Measurements from ENCODE around the gene TRAF7. TPM values are rescaled to one million over a fixed set of nuclear protein-coding genes. Genes with fewer than 3 reads are reported as not detected.
"Not testable (repeated sequence)": the region's sequence is repeated elsewhere in the genome, so short reads cannot be mapped to it uniquely, and the experiment has no call there.

TRAF7 gene
- total RNA-seq, 1 experiment from 2014 or later = 47.7 TPM

DNA sequence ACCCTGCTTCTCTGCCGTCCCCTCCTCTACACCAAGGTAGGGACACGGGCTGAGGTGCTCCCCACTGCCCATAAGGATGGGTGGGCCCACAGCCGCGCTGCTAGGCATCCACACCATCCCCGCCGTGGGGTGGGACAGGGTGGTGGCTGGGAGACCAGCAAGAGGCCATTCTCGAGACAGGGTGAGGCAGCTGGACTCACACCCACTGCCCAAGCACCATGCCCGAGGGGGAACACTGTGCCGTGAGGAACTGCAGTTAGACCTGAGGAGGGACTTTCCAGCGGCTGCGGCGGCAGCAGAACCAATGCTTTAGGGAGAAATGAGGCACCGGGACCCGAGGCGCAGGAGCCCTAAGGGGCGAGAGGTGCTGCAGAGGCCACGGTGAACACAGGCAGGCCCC is 33.2 kb upstream of the TRAF7 start:
- DNase-seq (ENCODE audit: low read depth) = no peak

DNA sequence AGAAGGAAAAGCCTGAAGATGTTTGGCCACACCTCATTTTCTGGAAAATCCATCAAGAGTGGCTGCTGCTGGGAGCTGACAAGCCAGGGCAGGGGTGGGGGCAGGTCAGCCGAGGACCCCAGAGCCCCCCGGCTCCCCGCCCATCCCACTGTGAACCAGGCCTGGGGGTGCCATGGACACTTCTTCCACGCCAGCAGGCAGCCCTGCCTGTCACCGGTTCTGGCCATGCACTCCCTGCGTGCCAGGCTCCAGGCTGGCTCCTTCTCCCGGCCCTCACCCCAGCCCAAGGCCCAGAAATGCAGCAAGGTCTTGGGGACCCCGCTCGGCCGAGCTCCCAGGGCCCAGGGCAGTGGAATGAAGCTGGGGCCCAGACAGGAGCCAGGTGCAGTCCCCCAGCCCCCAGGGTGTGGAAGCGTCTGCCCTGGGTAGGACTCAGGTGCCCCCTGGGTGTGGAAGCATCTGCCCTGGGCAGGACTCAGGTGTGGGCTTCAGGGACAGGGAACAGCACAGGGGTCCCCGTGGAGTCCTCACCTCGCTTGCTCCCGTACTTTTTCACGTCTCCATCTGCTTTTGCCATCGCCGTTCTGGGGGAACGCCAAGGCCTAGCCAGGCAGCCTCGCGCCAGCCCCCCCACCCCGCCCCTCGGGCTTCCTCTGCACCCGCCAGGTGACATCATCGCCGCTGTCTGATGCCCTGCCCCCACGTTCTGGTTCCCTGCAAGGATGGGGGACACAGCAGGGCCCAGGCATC is 32.5 kb upstream of the TRAF7 start:
- DNase-seq (ENCODE audit: low read depth) = not testable (repeated sequence)

DNA sequence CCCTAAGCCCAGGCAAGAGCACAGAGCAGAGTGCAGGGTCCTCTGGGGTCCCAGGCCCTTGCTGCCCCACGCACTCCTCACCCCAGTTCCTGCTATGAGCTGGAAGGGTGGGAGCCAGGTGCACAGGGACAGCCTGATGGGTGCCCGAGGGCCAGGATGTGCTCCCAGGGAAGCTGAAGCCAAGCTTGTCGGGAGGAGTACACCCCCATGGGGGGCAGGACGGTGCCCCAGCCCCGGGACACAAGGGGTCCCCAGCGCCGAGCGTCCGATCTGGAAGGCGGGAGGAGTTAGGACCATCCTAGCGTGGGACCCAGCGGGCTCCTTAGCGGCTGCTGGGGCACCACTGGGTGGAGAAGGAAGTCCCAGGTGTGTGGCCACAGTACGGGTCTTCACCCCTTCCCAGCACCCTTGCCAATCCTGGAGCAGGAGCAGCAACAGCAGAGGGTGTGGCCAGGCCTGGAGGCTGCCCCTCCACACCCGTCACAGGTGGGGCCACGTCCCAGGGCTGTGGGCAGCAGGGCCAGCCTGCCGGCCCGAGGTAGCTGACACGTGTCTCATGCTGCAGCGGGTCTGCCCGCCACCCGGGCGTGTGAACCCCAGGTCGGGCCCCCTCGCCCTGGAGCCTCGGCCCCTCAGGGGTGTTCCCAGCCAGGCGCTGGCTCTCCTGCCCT is 31.7 kb upstream of the TRAF7 start:
- DNase-seq (ENCODE audit: low read depth) = not testable (repeated sequence)

GRCh38 chr16:2124377-2124693 is 31.2 kb upstream of the TRAF7 start:
- peak; percentile 60 for DNase-seq (ENCODE audit: low read depth)

DNA sequence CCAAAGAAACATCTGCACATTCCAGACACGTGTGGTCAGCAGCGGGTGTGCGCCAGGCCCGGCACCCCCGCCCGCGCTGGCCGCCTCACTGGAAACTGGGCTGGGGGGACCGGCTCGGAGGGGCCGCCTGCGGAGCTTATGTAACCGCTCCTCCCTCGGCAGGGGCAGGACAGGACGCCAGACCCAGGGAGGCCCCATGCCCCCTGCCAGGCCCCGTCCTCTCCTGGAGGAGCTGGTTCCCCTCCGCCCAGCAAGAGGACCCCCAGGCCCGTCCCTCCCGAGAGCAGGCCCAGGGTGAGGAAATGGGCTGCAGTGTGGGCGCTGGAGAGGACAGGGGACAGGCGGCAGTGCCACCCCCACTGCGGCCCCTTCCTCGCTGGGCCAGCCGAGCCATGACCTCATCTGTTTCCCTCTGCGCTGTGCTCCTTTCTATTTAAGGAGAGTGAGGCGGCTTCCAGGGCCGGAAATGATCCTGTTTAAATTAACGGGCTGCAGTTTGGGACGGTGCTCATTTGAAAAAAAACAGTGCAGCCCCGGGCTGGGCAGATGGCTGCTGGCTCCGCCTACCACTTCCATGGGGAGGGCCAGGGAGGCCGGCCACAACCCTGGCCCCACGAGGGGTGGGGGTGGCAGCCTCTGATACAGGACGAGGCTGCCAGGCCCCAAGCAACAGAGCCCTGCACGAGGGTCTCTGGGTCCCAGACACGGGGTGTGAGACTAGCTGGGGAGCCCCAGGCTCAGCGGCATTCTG is 30.7 kb upstream of the TRAF7 start:
- peak; percentile 90 for DNase-seq (ENCODE audit: low read depth)

DNA sequence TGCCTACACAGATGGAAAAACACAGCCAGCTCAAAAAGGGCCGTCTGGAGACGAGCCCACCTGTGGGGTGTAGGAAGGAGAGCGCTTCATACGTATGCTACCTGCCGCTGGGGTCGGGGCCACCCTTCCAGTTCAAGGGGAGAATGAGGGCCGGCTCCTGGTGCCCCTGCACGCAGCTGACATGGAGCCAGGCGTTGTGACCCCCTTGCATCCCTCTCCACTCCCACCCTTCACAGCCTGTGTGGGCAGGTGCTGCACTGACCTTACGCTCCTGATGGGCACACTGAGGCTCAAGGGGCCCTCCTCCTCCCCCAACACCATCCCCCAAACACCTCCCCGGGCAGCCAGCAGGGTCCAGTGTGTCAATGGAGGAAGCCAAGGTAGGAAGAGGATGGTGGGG is 30.0 kb upstream of the TRAF7 start:
- DNase-seq (ENCODE audit: low read depth) = not testable (repeated sequence)

- DNase-seq (ENCODE audit: low read depth) = not testable (repeated sequence)
These were observed 29.3 kb upstream of the TRAF7 start for GRCh38 chr16:2126161-2126743.

DNA sequence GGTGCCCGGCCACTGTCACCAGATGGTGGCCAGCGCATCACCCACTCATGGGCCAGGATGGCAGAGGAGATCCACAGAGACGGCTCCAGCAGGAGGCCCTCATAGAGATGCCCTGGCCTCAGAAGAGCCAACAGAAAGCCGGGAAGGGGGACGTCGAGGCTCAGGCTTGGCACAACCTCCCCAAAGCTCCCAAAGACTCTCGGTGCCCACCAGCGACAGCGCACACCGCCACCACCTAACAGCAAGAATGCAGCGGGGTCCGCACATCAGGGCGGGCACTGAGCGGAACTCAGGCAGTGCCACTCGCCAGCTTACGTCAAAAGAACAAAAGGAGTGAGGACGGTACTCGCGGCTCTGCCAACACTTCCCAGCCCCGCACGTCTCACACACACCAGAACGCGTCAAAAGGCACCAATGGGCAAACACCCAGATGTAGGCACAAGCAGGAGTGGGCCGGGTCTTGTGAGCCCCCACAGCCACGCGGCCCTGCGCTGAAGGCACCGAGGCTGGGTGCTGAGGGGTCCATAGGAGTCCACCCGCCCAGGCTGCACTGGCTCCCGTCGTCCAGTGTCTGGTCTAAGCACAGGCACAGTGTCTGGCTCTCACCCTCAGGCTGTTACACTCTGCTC is 28.5 kb upstream of the TRAF7 start:
- DNase-seq (ENCODE audit: low read depth) = not testable (repeated sequence)

DNA sequence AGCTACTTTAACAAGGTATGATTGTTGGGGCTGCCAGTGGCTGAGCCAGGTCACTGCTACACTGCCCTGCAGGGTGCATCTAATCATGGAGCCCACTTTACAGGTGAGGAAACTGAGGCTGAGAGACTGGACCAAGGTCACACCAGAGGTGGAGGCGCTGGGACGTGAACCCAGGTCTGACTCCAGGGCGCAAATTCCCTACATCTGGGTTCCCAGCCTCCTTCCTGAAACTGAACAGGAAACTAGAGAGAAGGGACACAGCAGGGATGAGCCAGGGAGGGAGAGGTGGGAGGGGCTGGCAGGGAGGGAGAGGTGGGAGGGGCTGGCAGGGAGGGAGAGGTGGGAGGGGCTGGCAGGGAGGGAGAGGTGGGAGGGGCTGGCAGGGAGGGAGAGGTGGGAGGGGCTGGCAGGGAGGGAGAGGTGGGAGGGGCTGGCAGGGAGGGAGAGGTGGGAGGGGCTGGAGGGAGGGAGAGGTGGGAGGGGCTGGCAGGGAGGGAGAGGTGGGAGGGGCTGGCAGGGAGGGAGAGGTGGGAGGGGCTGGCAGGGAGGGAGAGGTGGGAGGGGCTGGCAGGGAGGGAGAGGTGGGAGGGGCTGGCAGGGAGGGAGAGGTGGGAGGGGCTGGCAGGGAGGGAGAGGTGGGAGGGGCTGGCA is 27.8 kb upstream of the TRAF7 start:
- peak; percentile 65 for DNase-seq (ENCODE audit: low read depth)

DNA sequence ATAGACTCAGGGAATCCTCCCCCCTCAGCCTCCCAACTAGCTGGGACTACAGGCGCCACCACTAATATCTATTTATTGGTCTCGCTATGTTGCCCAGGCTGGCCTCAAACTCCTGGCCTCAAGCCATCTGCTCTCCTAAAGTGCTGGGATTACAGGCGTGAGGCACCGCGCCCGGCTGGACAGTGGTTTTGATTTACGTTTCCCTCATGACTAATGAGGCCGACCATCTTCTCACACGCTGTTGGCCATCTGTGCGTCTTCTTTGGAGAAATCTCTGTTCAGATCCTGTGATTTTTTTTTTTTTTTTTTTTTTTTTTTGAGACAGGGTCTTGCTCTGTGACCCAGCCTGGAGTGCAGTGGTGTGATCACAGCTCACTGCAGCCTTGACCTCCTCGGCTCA is 26.3 kb upstream of the TRAF7 start:
- DNase-seq (ENCODE audit: low read depth) = peak; percentile 87

- peak; percentile 56 for DNase-seq (ENCODE audit: low read depth)
These were observed 25.6 kb upstream of the TRAF7 start for GRCh38 chr16:2129890-2130447.

DNA sequence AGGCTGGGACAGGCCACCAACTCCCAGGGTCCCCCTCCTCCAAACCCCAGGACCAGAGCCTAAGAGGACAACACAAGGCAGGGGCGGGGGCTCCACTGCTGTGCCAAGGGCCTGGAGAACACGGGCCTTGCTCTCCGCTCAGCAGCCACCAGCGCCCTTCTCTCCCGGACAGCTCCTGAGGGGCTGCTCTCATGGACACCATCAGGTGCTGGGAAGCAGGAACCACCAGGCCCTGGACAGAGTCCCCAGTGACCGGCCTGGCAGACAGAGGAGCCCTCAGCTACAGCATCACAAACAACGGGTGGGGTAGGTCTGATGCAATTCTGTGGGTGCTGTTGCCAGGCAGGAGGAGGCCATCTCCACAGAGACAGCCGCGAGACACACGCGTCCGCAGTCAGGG is 21.8 kb upstream of the TRAF7 start:
- not testable (repeated sequence) for DNase-seq (ENCODE audit: low read depth)

- DNase-seq (ENCODE audit: low read depth) = not testable (repeated sequence)
These were observed 20.5 kb upstream of the TRAF7 start for GRCh38 chr16:2135071-2135470.

- DNase-seq (ENCODE audit: low read depth) = peak; percentile 83
These were observed 19.7 kb upstream of the TRAF7 start, which contains the start of gene PKD1 for GRCh38 chr16:2135770-2136490. TSS of gene PKD1 (minus strand) at chr16:2135898. CDS start at chr16:2135689, 209 bp downstream.

DNA sequence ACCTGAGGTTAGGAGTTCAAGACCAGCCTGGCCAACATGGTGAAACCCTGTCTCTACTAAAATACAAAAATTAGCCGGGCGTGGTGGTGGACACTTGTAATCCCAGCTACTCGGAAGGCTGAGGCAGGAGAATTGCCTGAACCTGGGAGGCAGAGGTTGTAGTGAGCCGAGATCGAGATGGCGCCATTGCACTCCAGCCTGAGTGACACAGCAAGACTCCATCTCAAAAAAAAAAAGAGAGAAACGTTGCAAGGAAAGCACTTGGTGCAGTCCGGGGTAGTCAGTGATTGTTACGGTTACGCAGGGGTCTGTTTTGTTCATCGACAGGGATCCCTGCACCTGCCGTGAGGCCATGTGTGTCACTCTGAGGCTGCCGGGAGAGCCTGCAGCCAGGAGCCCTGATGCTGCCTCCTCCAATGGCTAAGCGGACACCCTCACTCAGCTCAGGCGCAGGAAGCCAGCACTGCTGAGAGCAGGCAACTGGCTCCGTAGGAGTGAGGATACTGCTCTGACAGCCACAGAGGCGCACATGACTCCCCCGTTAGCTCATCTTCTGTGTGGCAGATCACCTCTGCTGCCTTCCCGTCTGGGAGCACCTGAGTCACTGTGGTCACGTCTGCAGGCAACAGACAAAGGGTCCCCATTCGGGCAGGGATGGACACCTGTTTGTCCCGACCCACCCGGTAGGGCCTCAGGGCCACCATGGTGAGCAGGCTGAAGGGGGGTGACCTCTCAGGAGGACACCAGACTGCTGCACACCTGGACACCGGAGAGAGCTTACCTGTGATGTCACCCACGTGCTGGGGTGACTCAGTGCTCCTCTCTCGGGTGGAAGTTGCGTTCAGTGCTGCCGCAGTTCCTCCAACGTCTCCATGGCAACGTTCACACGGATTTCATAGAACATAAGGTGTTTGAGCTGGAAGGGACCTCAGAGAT is 12.4 kb upstream of the TRAF7 start:
- peak; percentile 16 for DNase-seq (ENCODE audit: low read depth)

GRCh38 chr16:2143878-2144485 is 11.6 kb upstream of the TRAF7 start:
- no peak for DNase-seq (ENCODE audit: low read depth)

DNA sequence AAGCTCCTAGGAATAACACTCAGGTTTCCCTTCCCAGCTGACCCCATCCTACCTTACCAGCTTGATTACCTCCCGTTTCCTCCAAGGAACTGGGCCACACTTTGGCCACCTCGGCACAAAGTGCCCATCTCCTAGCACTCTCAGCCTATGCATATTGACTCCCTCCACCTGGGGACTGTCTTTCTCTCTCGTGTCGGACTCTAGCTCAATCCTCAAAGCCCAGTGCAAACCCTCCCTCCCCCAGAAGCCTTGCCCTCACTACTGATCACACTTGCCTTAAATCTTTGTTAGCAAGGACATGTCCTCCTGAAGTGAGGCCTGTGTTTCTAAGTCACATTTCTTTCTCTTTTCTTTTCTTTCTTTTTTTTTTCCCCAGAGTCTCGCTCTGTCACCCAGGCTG is 9.7 kb upstream of the TRAF7 start:
- DNase-seq (ENCODE audit: low read depth) = no peak

GRCh38 chr16:2147378-2147777 is 8.2 kb upstream of the TRAF7 start:
- no peak for DNase-seq (ENCODE audit: low read depth)

Measured in RPMI7951 (cell line).